Measurements from ENCODE around the gene PPM1H. TPM values are rescaled to one million over a fixed set of nuclear protein-coding genes. Genes with fewer than 3 reads are reported as not detected.
"Not testable (repeated sequence)": the region's sequence is repeated elsewhere in the genome, so short reads cannot be mapped to it uniquely, and the experiment has no call there.

PPM1H gene
- total RNA-seq, 4 donors from 2014 or later, result 1.7 to 7.4 (median 3.4) TPM

DNA sequence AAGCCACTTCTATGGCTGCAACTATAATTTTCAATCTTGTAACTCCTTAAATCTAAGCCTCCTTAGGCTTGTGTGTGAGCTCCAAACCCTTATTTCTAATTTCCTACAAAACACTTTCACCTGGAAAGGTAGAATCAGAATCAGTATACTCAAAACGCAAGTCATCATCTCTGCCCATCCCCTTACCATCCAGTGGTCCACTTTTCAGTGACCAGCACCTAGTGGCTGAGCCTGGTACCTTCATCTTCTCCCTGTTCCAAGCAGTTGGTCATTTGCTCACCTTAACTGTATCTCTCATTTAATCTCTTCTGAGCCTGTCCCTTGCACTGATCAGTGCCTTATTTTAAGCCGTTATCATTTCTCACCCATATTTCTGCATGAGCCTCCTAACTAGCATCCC lies 107.9 kb downstream of the PPM1H start:
- Histone ChIP-seq H3K27me3 (no peaks in the 10 kb centered on the region), H3K36me3 (no peaks in the 10 kb centered on the region), H3K27ac (no peak overlapping the region), H3K9me3 (no peaks in the 10 kb centered on the region), H3K4me1 (no peaks in the 10 kb centered on the region), H3K4me3 (no peak overlapping the region)
- no peak for TF ChIP-seq CTCF (IDR thresholded peaks at IDR 0.05)
- no peak for TF ChIP-seq POLR2A (IDR thresholded peaks at IDR 0.05)
- no peak for DNase-seq

GRCh38 chr12:62817556-62818271 lies 117.2 kb downstream of the PPM1H start:
- no peaks in the 10 kb centered on the region for H3K4me1 ChIP-seq
- TF ChIP-seq CTCF (IDR thresholded peaks at IDR 0.05) (no peak), POLR2A (IDR thresholded peaks at IDR 0.05) (no peak)
- H3K27ac ChIP-seq, result no peak overlapping the region
- no peaks in the 10 kb centered on the region for H3K36me3 ChIP-seq
- no peaks in the 10 kb centered on the region for H3K27me3 ChIP-seq
- H3K4me3 ChIP-seq, result no peak overlapping the region
- DNase-seq, result no peak
- no peaks in the 10 kb centered on the region for H3K9me3 ChIP-seq

GRCh38 chr12:62814243-62814642 lies 120.7 kb downstream of the PPM1H start:
- no peaks in the 10 kb centered on the region for H3K9me3 ChIP-seq
- no peaks in the 10 kb centered on the region for H3K27me3 ChIP-seq
- DNase-seq, result no peak
- TF ChIP-seq CTCF (IDR thresholded peaks at IDR 0.05), result no peak
- TF ChIP-seq POLR2A (IDR thresholded peaks at IDR 0.05), result no peak
- H3K4me3 ChIP-seq, result no peak overlapping the region
- no peaks in the 10 kb centered on the region for H3K4me1 ChIP-seq
- H3K27ac ChIP-seq, result no peak overlapping the region
- no peaks in the 10 kb centered on the region for H3K36me3 ChIP-seq

DNA sequence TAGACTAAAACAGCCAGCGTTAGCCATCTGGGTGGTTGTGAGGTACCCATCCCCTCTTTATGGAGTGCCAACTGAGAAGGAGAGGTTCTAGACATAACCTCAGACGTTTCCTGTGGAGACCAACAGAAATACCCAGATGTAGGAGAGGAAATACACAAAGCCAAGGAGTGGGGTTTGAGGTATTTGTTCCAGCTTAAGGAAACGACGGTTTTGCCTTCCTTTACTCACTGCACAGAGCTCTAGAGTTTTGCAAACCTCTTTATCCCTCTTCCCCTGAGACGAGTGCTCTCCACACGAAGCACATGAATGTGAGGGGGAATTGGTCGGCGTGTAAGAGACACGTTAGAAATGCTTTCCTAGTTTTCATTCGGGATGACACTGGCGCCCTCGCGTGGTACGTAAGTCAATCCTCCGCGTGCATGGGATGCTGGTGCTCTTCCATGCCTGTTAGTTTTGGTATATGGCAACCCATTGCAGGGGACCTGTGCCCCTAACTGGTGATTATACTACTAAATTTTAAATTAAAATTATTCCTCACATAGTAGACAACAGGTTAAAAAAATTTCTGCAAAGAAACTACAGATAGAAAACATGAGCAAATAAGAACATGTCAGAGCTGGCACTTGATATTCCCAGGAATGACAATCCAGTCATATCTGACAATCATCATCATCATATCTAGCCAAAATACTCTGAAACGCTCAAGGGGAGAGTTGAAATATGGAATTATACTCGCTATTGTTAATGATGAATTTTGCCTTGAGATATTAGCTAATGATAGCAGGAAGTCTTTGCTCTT lies 121.7 kb downstream of the PPM1H start:
- DNase-seq, result peak; percentile 25 to 80 (median 57)
- Histone ChIP-seq H3K9me3 (no peaks in the 10 kb centered on the region), H3K4me1 (no peaks in the 10 kb centered on the region), H3K27me3 (no peaks in the 10 kb centered on the region), H3K27ac (no peak overlapping the region), H3K36me3 (no peaks in the 10 kb centered on the region), H3K4me3 (peak overlapping the region in 1 of 4 donors; percentile 7)
- peak in 4 of 6 experiments; percentile 37 to 57 (median 42) for TF ChIP-seq CTCF (IDR thresholded peaks at IDR 0.05)
- no peak for TF ChIP-seq POLR2A (IDR thresholded peaks at IDR 0.05)

- H3K4me1 ChIP-seq, H3K27me3 ChIP-seq, H3K4me3 ChIP-seq, DNase-seq, H3K36me3 ChIP-seq, H3K27ac ChIP-seq, H3K9me3 ChIP-seq: not testable (repeated sequence)
Measured at GRCh38 chr12:62811481-62811880, 123.5 kb downstream of the PPM1H start.

- Histone ChIP-seq H3K9me3 (no peaks in the 10 kb centered on the region), H3K27ac (no peak overlapping the region), H3K36me3 (no peaks in the 10 kb centered on the region), H3K27me3 (no peaks in the 10 kb centered on the region), H3K4me1 (no peaks in the 10 kb centered on the region), H3K4me3 (no peak overlapping the region)
- TF ChIP-seq CTCF (IDR thresholded peaks at IDR 0.05), result no peak
- TF ChIP-seq POLR2A (IDR thresholded peaks at IDR 0.05), result no peak
- DNase-seq, result no peak
Measured at GRCh38 chr12:62808166-62808879, 126.6 kb downstream of the PPM1H start.
